Heart right ventricle (tissue), 16 donors: Measurements from ENCODE around the gene MAGI3. TPM values are rescaled to one million over a fixed set of nuclear protein-coding genes. Genes with fewer than 3 reads are reported as not detected.
A peak's percentile ranks its signal among the peaks of the same experiment; 100 is the strongest.

ENCODE experiments used
- ATAC-seq, 8 donors: fragments of 200-7000 bp; cut with Tn5 transposase; one replicate each; pipeline ENCODE4 v1.9.1; 2020; ENCODE audit warnings: mild to moderate bottlenecking in 8 of 8, moderate library complexity in 8 of 8, moderate number of reproducible peaks in 1 of 8
- DNase-seq, 2 donors: peaks; one replicate each; pipeline ENCODE4 v3.0.0-alpha.2; 2020
- H3K27ac ChIP-seq, 10 donors: fragments of 200-600 bp; sonication (generic) in 2 of 10; one replicate each; pipeline versions ENCODE4 v1.5.0 to v1.8.0; 2020 to 2022; ENCODE audit warnings: mild to moderate bottlenecking in 3 of 10
- H3K27me3 ChIP-seq, 7 donors: fragments of 200-600 bp; one replicate each; pipeline ENCODE4 v1.8.0; 2021 to 2022; ENCODE audit warnings: mild to moderate bottlenecking in 2 of 7
- H3K36me3 ChIP-seq, 9 donors: fragments of 200-600 bp; sonication (generic) in 1 of 9; one replicate each; pipeline versions ENCODE4 v1.5.0 to v1.8.0; 2020 to 2022; ENCODE audit warnings: mild to moderate bottlenecking in 2 of 9
- H3K4me1 ChIP-seq, 9 donors: fragments of 200-600 bp; sonication (generic) in 1 of 9; one replicate each; pipeline versions ENCODE4 v1.5.0 to v1.8.0; 2020 to 2022; ENCODE audit warnings: mild to moderate bottlenecking in 4 of 9
- H3K4me3 ChIP-seq, 10 donors: fragments of 200-600 bp; sonication (generic) in 2 of 10; one replicate each; pipeline versions ENCODE4 v1.5.0 to v1.8.0; 2020 to 2022; ENCODE audit warnings: mild to moderate bottlenecking in 7 of 10, moderate library complexity in 2 of 10
- H3K9me3 ChIP-seq, 11 donors: fragments of 200-600 bp in 10 of 11; sonication (generic) in 2 of 11; one replicate each; pipeline versions ENCODE4 v1.5.0 to v1.8.0; 2013 to 2022; ENCODE audit warnings: mild to moderate bottlenecking in 2 of 11, control low read depth in 1 of 11, moderate library complexity in 1 of 11
- CTCF ChIP-seq, 9 donors: fragments of 200-600 bp; sonication (generic) in 2 of 9; IDR thresholded peaks; one replicate each; pipeline versions ENCODE4 v1.5.0 to v1.8.0; 2021 to 2022; ENCODE audit warnings: antibody characterized with exemption in 9 of 9, mild to moderate bottlenecking in 5 of 9, moderate library complexity in 1 of 9
- WGBS, 2 donors: extraction: QIAGEN DNeasy Blood & Tissue Kit; methylation state at CpG; one replicate each; pipeline ENCODE4 v1.1.7; 2013; ENCODE audit warnings: inconsistent platforms in 1 of 2; 5-methylcytosine and 5-hydroxymethylcytosine counted together
- intact Hi-C, 10 donors: fragments of 100-400 bp; cut with DNase I; formaldehyde crosslinking; loops; one replicate each; pipeline versions ENCODE4 v1.11.1 to v1.14.2; 2022
- polyA plus RNA-seq, 2 donors: library from polyadenylated mRNA; stranded (reverse); fragments of 200-250 nt; gene quantifications; one replicate each; pipeline ENCODE4 v1.2.3, GENCODE V29; 2013
- total RNA-seq, 10 donors: library from RNA; stranded (reverse); fragmentation: NEBNext Ultra II Directional in 3 of 10; extraction: Animal tissue kit (Norgen Biotek cat#: 25700) in 3 of 10; gene quantifications; one replicate each; pipeline versions ENCODE4 v1.2.1 to v1.2.4, GENCODE V29; 2021 to 2023
- donor health status: Arrhythmogenic right ventricular cardiomyopathy.
- donor health status: ischemic (EF 13 %, LVEDD 7.1; RV severe dilation, severe dysfunction).
- donor health status: healthy with polysubstance abuse.
- donor health status: DM: no; HTN: yes; CAD: no.
- donor health status: DM: no; HTN: no; CAD: no.
- donor health status: ischemic (EF 25% LVEDD 6.9; RV normal size, moderate dysfunction).
- donor health status: ischemic (EF 25% LVEDD 5.7; RV mildly dilated, moderate dysfunction).
- donor health status: healthy.
- donor health status: DM: yes; HTN: yes; CAD: no.
- donor health status: Ischemic cardiomyopathy.
- donor health status: ischemic (EF 35%, LVEDD 5.7; RV mildly dilated, moderate dysfunction).
- donor health status: nonischemic (EF 11% LVEDD 7.7; RV severe dilation, severe dysfunction).
- donor health status: DM: yes; HTN: yes; CAD: no.
- donor health status: PGD.
- donor health status: ischemic (EF 29% LVEDD 5.4; RV normal size, mild dysfunction).
- donor health status: nonischemic (EF 23%, LVEDD 6.1; RV moderate dilation, normal function).

MAGI3 gene
- total and polyA plus RNA-seq, 12 donors: 2.2 to 9.4 (median 7.5) TPM

GRCh38 chr1:113389359-113389952, 859 bp upstream of the MAGI3 start:
- WGBS, 2 donors: 5 to 6% methylated on average over 13 of the region's 13 CpGs
- H3K36me3 ChIP-seq: no peaks in the 10 kb centered on the region
- peak in 1 of 8 donors; percentile 4 for ATAC-seq
- H3K27ac ChIP-seq: peak overlapping the region; percentile 14 to 95 (median 92)
- H3K9me3 ChIP-seq: peaks cover 0 to 7% (median 0%) of the 10 kb centered on the region in 11 donors
- H3K4me1 ChIP-seq: peaks cover 0 to 44% (median 36%) of the 10 kb centered on the region in 9 donors
- no peak for TF ChIP-seq CTCF (IDR thresholded peaks at IDR 0.05)
- H3K4me3 ChIP-seq: peak overlapping the region; percentile 8 to 99 (median 94)
- intact Hi-C loops: loop anchor here in 4 of 10 donors (5.0 to 10.0 kb wide), 3 partner anchors 245 to 285 kb away; no protein-coding TSS in a partner anchor
- peaks cover 0 to 35% (median 0%) of the 10 kb centered on the region in 7 donors for H3K27me3 ChIP-seq
- DNase-seq: no peak

GRCh38 chr1:113390871-113391648, 745 bp downstream of the MAGI3 start:
- peak; percentile 28 to 58 for DNase-seq
- peaks cover 0 to 39% (median 0%) of the 10 kb centered on the region in 7 donors for H3K27me3 ChIP-seq
- intact Hi-C loops: loop anchor here in 4 of 10 donors (5.0 to 10.0 kb wide), 3 partner anchors 246 to 284 kb away; no protein-coding TSS in a partner anchor
- H3K36me3 ChIP-seq: no peaks in the 10 kb centered on the region
- H3K4me1 ChIP-seq: peaks cover 0 to 47% (median 39%) of the 10 kb centered on the region in 9 donors
- TF ChIP-seq CTCF (IDR thresholded peaks at IDR 0.05): peak in 1 of 9 donors; percentile 9
- WGBS, 2 donors: 0 to 1% methylated on average over 66 to 74 of the region's 74 CpGs
- peak overlapping the region; percentile 90 to 99 (median 94) for H3K4me3 ChIP-seq
- H3K27ac ChIP-seq: peak overlapping the region; percentile 84 to 95 (median 92)
- peaks cover 0 to 7% (median 0%) of the 10 kb centered on the region in 11 donors for H3K9me3 ChIP-seq
- peak in 1 of 8 donors; percentile 5 for ATAC-seq

GRCh38 chr1:113391649-113392271, 1.4 kb downstream of the MAGI3 start:
- Histone ChIP-seq H3K4me3 (peak overlapping the region; percentile 90 to 99 (median 94)), H3K27ac (peak overlapping the region in 6 of 10 donors; percentile 91 to 95 (median 92)), H3K4me1 (peaks cover 0 to 47% (median 39%) of the 10 kb centered on the region in 9 donors), H3K9me3 (peaks cover 0 to 7% (median 0%) of the 10 kb centered on the region in 11 donors), H3K27me3 (peaks cover 0 to 44% (median 0%) of the 10 kb centered on the region in 7 donors), H3K36me3 (no peaks in the 10 kb centered on the region)
- DNase-seq (no peak), ATAC-seq (no peak)
- 4 to 8% methylated on average over 9 of the region's 9 CpGs for WGBS, 2 donors
- intact Hi-C loops: loop anchor here in 4 of 10 donors (5.0 to 10.0 kb wide), 3 partner anchors 247 to 283 kb away; no protein-coding TSS in a partner anchor
- TF ChIP-seq CTCF (IDR thresholded peaks at IDR 0.05): no peak
